GM18507 (cell line): ENCODE results near the gene SERPINB8.
"Not testable (repeated sequence)": the region's sequence is repeated elsewhere in the genome, so short reads cannot be mapped to it uniquely, and the experiment has no call there.

Experiments
- DNase-seq: peaks from one replicate; pipeline ENCODE4 v3.0.0; 2011; ENCODE audit warnings: low read depth; ENCODE audit not compliant: insufficient read length; ENCODE audit errors: extremely low spot score
- FAIRE-seq: peaks from 2 replicates; lab custom pipeline; 2011; peaks lifted over from hg19 to GRCh38; lab: Jason Lieb, UNC

SERPINB8 gene

GRCh38 chr18:63969942-63970808 is at the start of gene SERPINB8:
Gene SERPINB8, plus strand, starts transcription at chr18:63970081. Its CDS starts 8,228 bp downstream, at chr18:63978309.
- FAIRE-seq (peak; percentile 95), DNase-seq (no peak)

- DNase-seq = no peak
- no peak for FAIRE-seq
Measured at GRCh38 chr18:63922049-63922448, 47.8 kb upstream of the SERPINB8 start.

- DNase-seq = no peak
- FAIRE-seq = no peak
Measured at GRCh38 chr18:63924551-63924950, 45.3 kb upstream of the SERPINB8 start.

- DNase-seq (no peak), FAIRE-seq (no peak)
Measured at GRCh38 chr18:63928331-63928730, 41.5 kb upstream of the SERPINB8 start.

- not testable (repeated sequence) for FAIRE-seq, DNase-seq
Measured at GRCh38 chr18:63929369-63929768, 40.5 kb upstream of the SERPINB8 start.

- no peak for DNase-seq
- FAIRE-seq = no peak
Measured at GRCh38 chr18:63930773-63931354, 39.0 kb upstream of the SERPINB8 start.

- DNase-seq (peak; percentile 73), FAIRE-seq (peak; percentile 95)
Measured at GRCh38 chr18:63936156-63936931, 33.5 kb upstream of the SERPINB8 start.

GRCh38 chr18:63936932-63937393 is 32.9 kb upstream of the SERPINB8 start:
- DNase-seq (no peak), FAIRE-seq (peak; percentile 67)

GRCh38 chr18:63940008-63940407 is 29.9 kb upstream of the SERPINB8 start:
- DNase-seq (no peak), FAIRE-seq (no peak)

- DNase-seq, FAIRE-seq: not testable (repeated sequence)
Measured at GRCh38 chr18:63940543-63941050, 29.3 kb upstream of the SERPINB8 start.

- FAIRE-seq (no peak), DNase-seq (no peak)
Measured at GRCh38 chr18:63947051-63947790, 22.7 kb upstream of the SERPINB8 start.

GRCh38 chr18:63949068-63949737 is 20.7 kb upstream of the SERPINB8 start, which contains the start of gene HMSD:
Gene HMSD, plus strand, starts transcription at chr18:63949301. Its CDS starts 4,155 bp downstream, at chr18:63953456.
- peak; percentile 60 for DNase-seq
- FAIRE-seq = peak; percentile 94

GRCh38 chr18:63951302-63951705 is 18.6 kb upstream of the SERPINB8 start:
- FAIRE-seq = peak; percentile 79
- no peak for DNase-seq

- no peak for FAIRE-seq
Measured at GRCh38 chr18:63953811-63954210, 16.1 kb upstream of the SERPINB8 start.

GRCh38 chr18:63956755-63957154 is 13.1 kb upstream of the SERPINB8 start:
- FAIRE-seq (no peak), DNase-seq (no peak)

More at GRCh38 chr18:63953811-63954210, 16.1 kb upstream of the SERPINB8 start:
- no peak for DNase-seq

GRCh38 chr18:63960891-63961290 is 9.0 kb upstream of the SERPINB8 start:
- DNase-seq (no peak), FAIRE-seq (no peak)

GRCh38 chr18:63961435-63961980 is 8.4 kb upstream of the SERPINB8 start:
- FAIRE-seq (no peak), DNase-seq (no peak)

- no peak for FAIRE-seq
- no peak for DNase-seq
Measured at GRCh38 chr18:63962137-63962536, 7.7 kb upstream of the SERPINB8 start.
